SK-N-SH (cell line): ENCODE data around the gene WDFY2. TPM values are rescaled to one million over a fixed set of nuclear protein-coding genes. Genes with fewer than 3 reads are reported as not detected.

Experiments used
- CTCF ChIA-PET: fragments of 300-600, 350-600 bp; formaldehyde crosslinking; extraction: SDS; loops from one replicate; lab custom pipeline; 2021; lab: Yijun Ruan, JAX
- POLR2A ChIA-PET: fragments of 350-600 bp; sonication (Branson Sonifier 250); formaldehyde crosslinking; extraction: SDS; loops from one replicate; lab custom pipeline; 2020; ENCODE audit warnings: antibody characterized with exemption, inconsistent platforms; lab: Yijun Ruan, JAX
- DNase-seq: peaks from one replicate; pipeline ENCODE4 v3.0.0; 2012
- H2AFZ ChIP-seq: fragments of 200-600 bp; sonication (generic); 2 replicates; pipeline ENCODE4 v1.8.1; 2016; ENCODE audit warnings: antibody characterized with exemption, mild to moderate bottlenecking, low read depth
- H3F3A ChIP-seq: fragments of 200-600 bp; sonication (generic); replicated peaks from 2 replicates; pipeline ENCODE3; 2016; ENCODE audit warnings: antibody characterized with exemption, mild to moderate bottlenecking; ENCODE audit not compliant: insufficient read depth
- H3K27ac ChIP-seq, 2 experiments: fragments of 200-500 bp in 1 of 2; fragments of 200-600 bp in 1 of 2; sonication (Bioruptor generic) in 1 of 2; sonication (generic), shearing (Covaris generic) in 1 of 2; 2 replicates each; pipeline versions ENCODE4 v1.5.1 to v1.6.1; 2014 to 2016; ENCODE audit warnings: low read depth in 2 of 2, inconsistent platforms in 1 of 2, low read length in 1 of 2, mild to moderate bottlenecking in 1 of 2, mixed read lengths in 1 of 2
- H3K27me3 ChIP-seq: fragments of 200-600 bp; sonication (generic), shearing (Covaris generic); 2 replicates; pipeline ENCODE4 v1.6.1; 2016; ENCODE audit warnings: mixed run types; ENCODE audit not compliant: insufficient read depth
- H3K36me3 ChIP-seq, 2 experiments: fragments of 200-500 bp in 1 of 2; fragments of 200-600 bp in 1 of 2; sonication (Bioruptor generic) in 1 of 2; sonication (generic) in 1 of 2; replicated peaks in 1 of 2; 2 replicates each; pipeline versions ENCODE3 to v1.5.1; 2014 to 2016; ENCODE audit warnings: low read length in 1 of 2, mild to moderate bottlenecking in 1 of 2; ENCODE audit not compliant: insufficient read depth in 2 of 2, control insufficient read depth in 1 of 2
- H3K4me1 ChIP-seq, 2 experiments: fragments of 200-500 bp in 1 of 2; fragments of 200-600 bp in 1 of 2; sonication (Bioruptor generic) in 1 of 2; sonication (generic), shearing (Covaris generic) in 1 of 2; 2 replicates each; pipeline versions ENCODE4 v1.5.1 to v1.6.1; 2014 to 2016; ENCODE audit warnings: low read depth in 1 of 2, low read length in 1 of 2, mixed run types in 1 of 2; ENCODE audit not compliant: insufficient read depth in 2 of 2, control insufficient read depth in 1 of 2
- H3K4me2 ChIP-seq: fragments of 200-600 bp; sonication (generic), shearing (Covaris generic); 2 replicates; pipeline ENCODE4 v1.6.1; 2017; ENCODE audit warnings: mixed run types
- H3K4me3 ChIP-seq, 2 experiments: fragments of 200-500 bp in 1 of 2; fragments of 200-600 bp in 1 of 2; sonication (Bioruptor generic) in 1 of 2; sonication (generic), shearing (Covaris generic) in 1 of 2; 2 replicates each; pipeline versions ENCODE4 v1.5.1 to v1.8.1; 2014 to 2016; ENCODE audit warnings: low read depth in 2 of 2, inconsistent platforms in 1 of 2, low read length in 1 of 2, mild to moderate bottlenecking in 1 of 2, mixed read lengths in 1 of 2, moderate library complexity in 1 of 2
- H3K79me2 ChIP-seq: fragments of 200-600 bp; sonication (generic); 2 replicates; pipeline ENCODE4 v1.8.1; 2017; ENCODE audit warnings: mild to moderate bottlenecking; ENCODE audit not compliant: insufficient read depth
- H3K9ac ChIP-seq: fragments of 200-600 bp; sonication (generic); 2 replicates; pipeline ENCODE4 v1.6.1; 2017; ENCODE audit warnings: mixed run types
- H3K9me2 ChIP-seq: fragments of 200-600 bp; sonication (generic); 2 replicates; pipeline ENCODE4 v1.6.1; 2017; ENCODE audit warnings: mixed run types
- H3K9me3 ChIP-seq: fragments of 200-600 bp; sonication (generic); 2 replicates; pipeline ENCODE4 v1.6.1; 2017; ENCODE audit warnings: mixed run types, mild to moderate bottlenecking, moderate library complexity
- H4K20me1 ChIP-seq: fragments of 200-600 bp; sonication (generic); 2 replicates; pipeline ENCODE4 v1.6.1; 2017; ENCODE audit warnings: mild to moderate bottlenecking, mixed run types; ENCODE audit not compliant: insufficient read depth
- CHD2 ChIP-seq: fragments of 150-350 bp; IDR thresholded peaks from 2 replicates; pipeline ENCODE4 v1.6.1; 2018; ENCODE audit warnings: low read length; ENCODE audit not compliant: partially characterized antibody
- EP300 ChIP-seq, 2 experiments: IDR thresholded peaks; 2 replicates each; pipeline versions ENCODE4 v1.4.0 to v1.6.1; 2012; ENCODE audit warnings: borderline replicate concordance in 1 of 2, low read depth in 1 of 2, low read length in 1 of 2
- GABPA ChIP-seq: IDR thresholded peaks from 2 replicates; pipeline ENCODE4 v1.4.0; 2012; ENCODE audit warnings: low read depth, mild to moderate bottlenecking
- GATA2 ChIP-seq: sonication (generic); formaldehyde crosslinking; IDR thresholded peaks from 2 replicates; pipeline ENCODE4 v1.5.0; 2020; ENCODE audit warnings: mild to moderate bottlenecking, missing genetic modification reagents
- RAD21 ChIP-seq: IDR thresholded peaks from 2 replicates; pipeline ENCODE4 v1.6.1; 2012; ENCODE audit warnings: mild to moderate bottlenecking, low read length
- RXRA ChIP-seq: IDR thresholded peaks from 2 replicates; pipeline ENCODE4 v1.4.0; 2012; ENCODE audit warnings: low read depth, mild to moderate bottlenecking, borderline replicate concordance
- SMC3 ChIP-seq: IDR thresholded peaks from 2 replicates; pipeline ENCODE4 v1.6.1; 2012; ENCODE audit warnings: low read depth, low read length, improper control_type of control experiment
- TCF12 ChIP-seq: IDR thresholded peaks from 2 replicates; pipeline ENCODE4 v1.4.0; 2012
- TEAD4 ChIP-seq: IDR thresholded peaks from 2 replicates; pipeline ENCODE4 v1.4.0; 2012; ENCODE audit warnings: mild to moderate bottlenecking, borderline replicate concordance; ENCODE audit not compliant: insufficient read depth
- YY1 ChIP-seq: IDR thresholded peaks from 2 replicates; pipeline ENCODE4 v1.4.0; 2012; ENCODE audit warnings: low read depth, mild to moderate bottlenecking
- WGBS: methylation state at CpG from one replicate; pipeline ENCODE4 v1.1.6; 2017; ENCODE audit warnings: low lambda C conversion rate; 5-methylcytosine and 5-hydroxymethylcytosine counted together
- polyA plus RNA-seq, 3 experiments: library from polyadenylated mRNA; depleted of rRNA; stranded (reverse); fragments of >200 nt; gene quantifications; 2 replicates each; pipeline ENCODE4 v1.2.3, GENCODE V29; 2012
- TF ChIP-seq, protein P1 (sequence below): IDR thresholded peaks from 2 replicates; pipeline ENCODE4 v1.6.1; 2012; ENCODE audit warnings: mild to moderate bottlenecking, low read depth, low read length, moderate library complexity

The WDFY2 gene
- polyA plus RNA-seq, 1 of the 3 experiments (the other 2 are of a cell fraction): 4.1 TPM

DNA sequence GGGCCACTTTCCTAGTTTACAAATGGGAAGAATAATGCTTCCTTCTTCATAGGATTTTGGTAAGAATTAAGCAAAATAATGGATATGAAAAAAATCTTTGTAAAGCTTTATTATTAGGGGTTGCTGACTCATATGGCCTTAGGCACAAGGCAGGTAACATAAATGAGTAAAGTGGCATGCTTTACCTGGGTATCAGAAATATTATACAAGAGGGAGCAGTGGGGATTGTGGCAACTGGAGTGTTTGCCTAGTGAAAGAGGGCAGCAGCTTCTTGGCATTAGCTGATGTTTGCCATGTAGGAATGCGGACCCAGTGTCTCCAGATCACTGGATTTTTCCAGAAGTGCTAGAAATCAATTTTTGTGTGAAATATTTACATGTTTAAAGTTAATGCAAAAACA lies 19.5 kb downstream of the WDFY2 start:
- ChIA-PET POLR2A (no interaction called here), CTCF (interaction anchor here (0.8 kb wide), 1 partner anchor 8 kb away, joined by 4 read pairs; no protein-coding TSS in a partner anchor)
- no peak overlapping the region for H3K27ac ChIP-seq
- no peaks in the 10 kb centered on the region for H3K36me3 ChIP-seq
- H3K4me1 ChIP-seq: peaks cover 3 to 6% of the 10 kb centered on the region in 2 experiments; a peak in 2 of 4 replicates
- peaks cover 5% of the 10 kb centered on the region for H3F3A ChIP-seq
- H3K79me2 ChIP-seq: peaks cover 75% of the 10 kb centered on the region
- no peak overlapping the region for H2AFZ ChIP-seq
- TF ChIP-seq SMC3 (no peak), RXRA (no peak), TEAD4 (no peak), YY1 (no peak), RAD21 (no peak), CHD2 (no peak), GABPA (no peak), EP300 (IDR thresholded peaks at IDR 0.05; ENCODE audit: borderline replicate concordance in 1 of 2, low read depth in 1 of 2, low read length in 1 of 2) (no peak), GATA2 (no peak)
- TF ChIP-seq, protein P1, sequence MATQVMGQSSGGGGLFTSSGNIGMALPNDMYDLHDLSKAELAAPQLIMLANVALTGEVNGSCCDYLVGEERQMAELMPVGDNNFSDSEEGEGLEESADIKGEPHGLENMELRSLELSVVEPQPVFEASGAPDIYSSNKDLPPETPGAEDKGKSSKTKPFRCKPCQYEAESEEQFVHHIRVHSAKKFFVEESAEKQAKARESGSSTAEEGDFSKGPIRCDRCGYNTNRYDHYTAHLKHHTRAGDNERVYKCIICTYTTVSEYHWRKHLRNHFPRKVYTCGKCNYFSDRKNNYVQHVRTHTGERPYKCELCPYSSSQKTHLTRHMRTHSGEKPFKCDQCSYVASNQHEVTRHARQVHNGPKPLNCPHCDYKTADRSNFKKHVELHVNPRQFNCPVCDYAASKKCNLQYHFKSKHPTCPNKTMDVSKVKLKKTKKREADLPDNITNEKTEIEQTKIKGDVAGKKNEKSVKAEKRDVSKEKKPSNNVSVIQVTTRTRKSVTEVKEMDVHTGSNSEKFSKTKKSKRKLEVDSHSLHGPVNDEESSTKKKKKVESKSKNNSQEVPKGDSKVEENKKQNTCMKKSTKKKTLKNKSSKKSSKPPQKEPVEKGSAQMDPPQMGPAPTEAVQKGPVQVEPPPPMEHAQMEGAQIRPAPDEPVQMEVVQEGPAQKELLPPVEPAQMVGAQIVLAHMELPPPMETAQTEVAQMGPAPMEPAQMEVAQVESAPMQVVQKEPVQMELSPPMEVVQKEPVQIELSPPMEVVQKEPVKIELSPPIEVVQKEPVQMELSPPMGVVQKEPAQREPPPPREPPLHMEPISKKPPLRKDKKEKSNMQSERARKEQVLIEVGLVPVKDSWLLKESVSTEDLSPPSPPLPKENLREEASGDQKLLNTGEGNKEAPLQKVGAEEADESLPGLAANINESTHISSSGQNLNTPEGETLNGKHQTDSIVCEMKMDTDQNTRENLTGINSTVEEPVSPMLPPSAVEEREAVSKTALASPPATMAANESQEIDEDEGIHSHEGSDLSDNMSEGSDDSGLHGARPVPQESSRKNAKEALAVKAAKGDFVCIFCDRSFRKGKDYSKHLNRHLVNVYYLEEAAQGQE: no peak
- TF ChIP-seq, all 33 proteins: peak for 0
- Histone ChIP-seq H3K4me3 (no peak overlapping the region), H3K4me2 (no peak overlapping the region), H3K9ac (no peak overlapping the region), H3K9me2 (no peaks in the 10 kb centered on the region), H3K9me3 (no peaks in the 10 kb centered on the region), H4K20me1 (0 out of 2 replicates have a peak, but pooled peaks cover 5% of the 10 kb centered on the region), H3K27me3 (no peaks in the 10 kb centered on the region)
- no peak for DNase-seq
- 92% methylated on average over 1 of the region's 1 CpG for WGBS

DNA sequence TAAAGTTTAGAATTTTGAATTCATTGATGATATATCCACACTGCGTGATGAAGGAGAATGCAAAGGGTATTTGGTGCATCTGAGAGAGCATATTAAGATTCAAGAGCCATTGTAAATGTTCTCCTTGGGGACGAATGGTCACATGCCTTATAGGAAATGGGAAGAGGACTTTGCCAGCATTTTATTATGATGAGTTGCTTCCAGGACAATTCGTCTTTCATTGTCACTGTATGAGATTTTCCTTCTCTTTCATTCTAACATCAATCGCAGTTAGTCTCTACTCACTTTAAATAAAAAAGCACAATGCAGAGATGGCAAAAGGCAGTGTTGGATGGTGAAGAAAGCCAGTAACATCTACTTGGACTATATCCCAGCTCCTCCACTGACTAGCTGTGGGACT lies 21.4 kb downstream of the WDFY2 start:
- POLR2A ChIA-PET: no interaction called here
- DNase-seq: no peak

More for the DNA sequence above, 21.4 kb downstream of the WDFY2 start:
- H3K27ac ChIP-seq: no peak overlapping the region
- H2AFZ ChIP-seq: no peak overlapping the region
- whole genome bisulfite sequencing: 94% methylated on average over 4 of the region's 4 CpGs
- H3K9me3 ChIP-seq: no peaks in the 10 kb centered on the region
- CTCF ChIA-PET: interaction anchor here (1.1 to 1.2 kb wide), 2 partner anchors 192 to 323 kb away, joined by 3 read pairs; no protein-coding TSS in a partner anchor
- H3K36me3 ChIP-seq: no peaks in the 10 kb centered on the region
- H4K20me1 ChIP-seq: no peaks in the 10 kb centered on the region
- no peak overlapping the region for H3K9ac ChIP-seq
- peaks cover 2 to 6% of the 10 kb centered on the region in 2 experiments; a peak in 2 of 4 replicates for H3K4me1 ChIP-seq
- peaks cover 5% of the 10 kb centered on the region for H3F3A ChIP-seq
- H3K27me3 ChIP-seq: no peaks in the 10 kb centered on the region
- no peak overlapping the region for H3K4me2 ChIP-seq
- no peak for TF ChIP-seq EP300 (IDR thresholded peaks at IDR 0.05; ENCODE audit: borderline replicate concordance in 1 of 2, low read depth in 1 of 2, low read length in 1 of 2)
- no peak for TF ChIP-seq TCF12
- no peaks in the 10 kb centered on the region for H3K9me2 ChIP-seq
- H3K79me2 ChIP-seq: peaks cover 75% of the 10 kb centered on the region
- H3K4me3 ChIP-seq: no peak overlapping the region
